Esophagus muscularis mucosa (tissue), 4 donors: ENCODE data around the gene TUBA4B. TPM values are rescaled to one million over a fixed set of nuclear protein-coding genes. Genes with fewer than 3 reads are reported as not detected.
"Not testable (repeated sequence)": the region's sequence is repeated elsewhere in the genome, so short reads cannot be mapped to it uniquely, and the experiment has no call there.

ENCODE experiments used
- DNase-seq: peaks from one replicate; pipeline ENCODE4 v3.0.0-alpha.2; 2017; ENCODE audit errors: extremely low spot score
- H3K27ac ChIP-seq, 4 donors: fragments of 200-600 bp; sonication (generic); replicated peaks in 1 of 4; 1 replicate in 3 of 4; 2 replicates in 1 of 4; pipeline ENCODE4 v1.5.1; 2016 to 2019; ENCODE audit warnings: mild to moderate bottlenecking in 1 of 4
- H3K27me3 ChIP-seq, 4 donors: fragments of 200-600 bp; sonication (generic); one replicate each; pipeline versions ENCODE4 v1.5.1 to v1.6.0; 2016 to 2019
- H3K36me3 ChIP-seq, 4 donors: fragments of 200-600 bp; sonication (generic); one replicate each; pipeline ENCODE4 v1.5.1; 2016 to 2019
- H3K4me1 ChIP-seq, 4 donors: fragments of 200-600 bp; sonication (generic); one replicate each; pipeline ENCODE4 v1.5.1; 2016 to 2019
- H3K4me3 ChIP-seq, 4 donors: fragments of 200-600 bp; sonication (generic); 1 replicate in 2 of 4; 2 replicates in 2 of 4; pipeline ENCODE4 v1.5.1; 2016 to 2019; ENCODE audit warnings: mild to moderate bottlenecking in 4 of 4, moderate library complexity in 1 of 4
- H3K9me3 ChIP-seq, 4 donors: fragments of 200-600 bp; sonication (generic); 1 replicate in 3 of 4; 2 replicates in 1 of 4; pipeline ENCODE4 v1.5.1; 2016 to 2019
- CTCF ChIP-seq, 3 experiments: fragments of 200-600 bp in 2 of 3; fragments of 450-650 bp in 1 of 3; sonication (generic) in 2 of 3; IDR thresholded peaks; one replicate each; pipeline ENCODE4 v1.5.1; 2017 to 2019; ENCODE audit warnings: antibody characterized with exemption in 3 of 3, mild to moderate bottlenecking in 2 of 3, moderate library complexity in 1 of 3
- EP300 ChIP-seq: sonication (generic); formaldehyde crosslinking; IDR thresholded peaks from one replicate; pipeline ENCODE4 v1.6.1; 2017; ENCODE audit warnings: antibody characterized with exemption
- POLR2A ChIP-seq: fragments of 450-650 bp; IDR thresholded peaks from one replicate; pipeline ENCODE4 v1.6.1; 2017; ENCODE audit warnings: antibody characterized with exemption, moderate library complexity, mild to moderate bottlenecking, low read depth
- POLR2AphosphoS5 ChIP-seq, 2 donors: sonication (generic); formaldehyde crosslinking; IDR thresholded peaks; one replicate each; pipeline ENCODE4 v1.6.1; 2017; ENCODE audit warnings: antibody characterized with exemption in 2 of 2
- WGBS: methylation state at CpG from one replicate; pipeline ENCODE4 v1.1.5; 2018; 5-methylcytosine and 5-hydroxymethylcytosine counted together
- intact Hi-C: fragments of 100-400 bp; cut with DNase I; formaldehyde crosslinking; loops from one replicate; pipeline ENCODE4 v1.15.1; 2023
- total RNA-seq, 4 donors: library from RNA; depleted of rRNA; stranded (reverse); fragments of >200 nt; gene quantifications; one replicate each; pipeline versions ENCODE4 v1.1.0 to v1.2.1, GENCODE V29; 2016

The TUBA4B gene
- total RNA-seq, 4 donors from 2014 or later, result not detected

- TF ChIP-seq POLR2A (peak; percentile 96), POLR2AphosphoS5 (IDR thresholded peaks at IDR 0.05) (peak; percentile 92 to 98), CTCF (IDR thresholded peaks at IDR 0.05) (peak; percentile 11 to 25 (median 20)), EP300 (no peak)
- Histone ChIP-seq H3K4me3 (peak within 1 kb of the TSS; percentile 65 to 81 (median 76)), H3K27ac (peak within 1 kb of the TSS; percentile 83 to 89 (median 85)), H3K9me3 (no peaks in the 10 kb centered on the region), H3K27me3 (peaks cover 0 to 10% (median 0%) of the 10 kb centered on the region in 4 donors), H3K4me1 (peaks cover 43 to 62% (median 58%) of the 10 kb centered on the region in 4 donors), H3K36me3 (peaks cover 7 to 21% (median 17%) of the 10 kb centered on the region in 4 donors)
- 0% methylated on average over 2 of the region's 76 CpGs for WGBS
- intact Hi-C loops, result no loop called here
- DNase-seq, result peak; percentile 93
Observed at GRCh38 chr2:219253753-219254589, 928 bp downstream of the TUBA4B start, which contains the start of gene TUBA4A. TSS of gene TUBA4A (minus strand) at chr2:219253918. CDS start at chr2:219253858, 60 bp downstream.

GRCh38 chr2:219254590-219255201 is 1.7 kb downstream of the TUBA4B start:
- peaks cover 0 to 10% (median 0%) of the 10 kb centered on the region in 4 donors for H3K27me3 ChIP-seq
- TF ChIP-seq EP300 (no peak), CTCF (IDR thresholded peaks at IDR 0.05) (no peak), POLR2A (no peak), POLR2AphosphoS5 (IDR thresholded peaks at IDR 0.05) (no peak)
- no peak for DNase-seq
- peaks cover 35 to 55% (median 51%) of the 10 kb centered on the region in 4 donors for H3K4me1 ChIP-seq
- H3K36me3 ChIP-seq, result peaks cover 7 to 17% (median 16%) of the 10 kb centered on the region in 4 donors
- WGBS, result 42% methylated on average over 6 of the region's 12 CpGs
- H3K9me3 ChIP-seq, result no peaks in the 10 kb centered on the region
- H3K27ac ChIP-seq, result peak overlapping the region; percentile 83 to 89 (median 85)
- intact Hi-C loops, result no loop called here
- peak overlapping the region; percentile 65 to 81 (median 76) for H3K4me3 ChIP-seq

- H3K27ac ChIP-seq, H3K36me3 ChIP-seq, H3K9me3 ChIP-seq, intact Hi-C loops, DNase-seq, H3K4me3 ChIP-seq: not testable (repeated sequence)
- H3K4me1 ChIP-seq, result peaks cover 5 to 13% (median 11%) of the 10 kb centered on the region in 4 donors
- 89% methylated on average over 10 of the region's 10 CpGs for WGBS
- peaks cover 0 to 30% (median 0%) of the 10 kb centered on the region in 4 donors for H3K27me3 ChIP-seq
Observed at GRCh38 chr2:219258942-219259341, 5.9 kb downstream of the TUBA4B start.

GRCh38 chr2:219261024-219261855 is 8.2 kb downstream of the TUBA4B start:
- Histone ChIP-seq H3K9me3 (no peaks in the 10 kb centered on the region), H3K27ac (no peak overlapping the region), H3K36me3 (no peaks in the 10 kb centered on the region), H3K4me3 (no peak overlapping the region), H3K4me1 (no peaks in the 10 kb centered on the region), H3K27me3 (peaks cover 0 to 30% (median 0%) of the 10 kb centered on the region in 4 donors)
- no peak for DNase-seq
- WGBS, result 60% methylated on average over 5 of the region's 5 CpGs
- intact Hi-C loops, result loop anchor here (5.0 kb wide), 1 partner anchor 41 kb away; no protein-coding TSS in a partner anchor
- TF ChIP-seq EP300 (no peak), POLR2A (no peak), POLR2AphosphoS5 (IDR thresholded peaks at IDR 0.05) (no peak), CTCF (IDR thresholded peaks at IDR 0.05) (no peak)
